ENCODE results near the gene PARVG. TPM values are rescaled to one million over a fixed set of nuclear protein-coding genes. Genes with fewer than 3 reads are reported as not detected.
A peak's percentile ranks its signal among the peaks of the same experiment; 100 is the strongest.

The PARVG gene
- total and polyA plus RNA-seq, 10 of the 15 experiments (the other 5 are each of a cell fraction or from before 2014, with no cell fraction given): 6.3 to 123 (median 71.9) TPM

DNA sequence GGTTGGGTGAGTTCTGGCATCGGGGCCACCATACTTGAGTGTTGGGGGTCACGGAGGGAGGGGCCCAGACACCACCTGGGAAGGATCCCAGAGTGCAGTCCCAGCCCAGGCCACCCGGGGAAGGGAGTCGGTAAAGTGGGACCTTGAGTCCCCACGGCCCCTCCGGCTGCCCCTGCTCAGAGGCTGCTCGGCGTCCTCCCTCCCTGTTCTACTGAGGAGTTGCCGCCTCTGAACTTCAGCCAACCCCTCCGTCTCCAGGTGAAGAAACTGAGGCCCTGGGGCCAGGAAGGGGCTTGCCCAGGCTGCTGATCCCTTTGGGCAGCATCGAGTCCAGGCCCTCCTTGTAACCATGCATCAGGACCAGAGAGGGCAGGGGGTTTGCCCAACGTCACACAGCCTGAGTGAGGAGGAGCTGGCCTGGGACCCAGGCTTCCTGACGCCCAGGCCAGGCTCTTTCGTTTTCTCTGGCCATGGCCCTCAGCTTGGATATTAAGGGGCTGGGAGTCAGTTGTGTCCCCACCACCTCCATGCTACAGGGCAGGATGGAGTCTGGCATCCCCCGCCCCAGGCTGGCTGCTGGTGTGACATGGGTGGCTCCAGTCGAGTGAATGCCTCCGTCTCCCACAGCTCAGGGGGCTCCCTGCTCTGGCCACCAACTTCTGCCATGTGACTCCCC is 1.3 kb downstream of the PARVG start (continued):
- TF ChIP-seq HCFC1 (IDR thresholded peaks at IDR 0.05; ENCODE audit: low read length) (no peak), POLR2A (IDR thresholded peaks at IDR 0.05; ENCODE audit: low read depth, low read length) (no peak; the same call in 1 of the 2 replicates), POLR2AphosphoS5 (IDR thresholded peaks at IDR 0.05; ENCODE audit: low read length) (peak; percentile 45; the same call in 1 of the 2 replicates), CHD1 (IDR thresholded peaks at IDR 0.05; ENCODE audit: low read depth, low read length) (no peak), PAX5 (IDR thresholded peaks at IDR 0.05; ENCODE audit: borderline replicate concordance, low read depth, low read length) (no peak), NFXL1 (IDR thresholded peaks at IDR 0.05; ENCODE audit: borderline replicate concordance) (peak; percentile 92), PAX8 (IDR thresholded peaks at IDR 0.05) (no peak), RAD21 (IDR thresholded peaks at IDR 0.05; ENCODE audit: insufficient read depth, low read depth, low read length) (no peak), ZZZ3 (IDR thresholded peaks at IDR 0.05; ENCODE audit: control insufficient read depth, insufficient read length, low read depth) (no peak)
- TF ChIP-seq, protein P1, sequence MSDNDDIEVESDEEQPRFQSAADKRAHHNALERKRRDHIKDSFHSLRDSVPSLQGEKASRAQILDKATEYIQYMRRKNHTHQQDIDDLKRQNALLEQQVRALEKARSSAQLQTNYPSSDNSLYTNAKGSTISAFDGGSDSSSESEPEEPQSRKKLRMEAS (IDR thresholded peaks at IDR 0.05; ENCODE audit: low read depth, low read length): 0 out of 2 replicates have a peak, but pooled peaks have one; percentile 14
- TF ChIP-seq, protein P2, sequence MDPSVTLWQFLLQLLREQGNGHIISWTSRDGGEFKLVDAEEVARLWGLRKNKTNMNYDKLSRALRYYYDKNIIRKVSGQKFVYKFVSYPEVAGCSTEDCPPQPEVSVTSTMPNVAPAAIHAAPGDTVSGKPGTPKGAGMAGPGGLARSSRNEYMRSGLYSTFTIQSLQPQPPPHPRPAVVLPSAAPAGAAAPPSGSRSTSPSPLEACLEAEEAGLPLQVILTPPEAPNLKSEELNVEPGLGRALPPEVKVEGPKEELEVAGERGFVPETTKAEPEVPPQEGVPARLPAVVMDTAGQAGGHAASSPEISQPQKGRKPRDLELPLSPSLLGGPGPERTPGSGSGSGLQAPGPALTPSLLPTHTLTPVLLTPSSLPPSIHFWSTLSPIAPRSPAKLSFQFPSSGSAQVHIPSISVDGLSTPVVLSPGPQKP (IDR thresholded peaks at IDR 0.05; ENCODE audit: low read depth, low read length): no peak
- TF ChIP-seq, protein P3, sequence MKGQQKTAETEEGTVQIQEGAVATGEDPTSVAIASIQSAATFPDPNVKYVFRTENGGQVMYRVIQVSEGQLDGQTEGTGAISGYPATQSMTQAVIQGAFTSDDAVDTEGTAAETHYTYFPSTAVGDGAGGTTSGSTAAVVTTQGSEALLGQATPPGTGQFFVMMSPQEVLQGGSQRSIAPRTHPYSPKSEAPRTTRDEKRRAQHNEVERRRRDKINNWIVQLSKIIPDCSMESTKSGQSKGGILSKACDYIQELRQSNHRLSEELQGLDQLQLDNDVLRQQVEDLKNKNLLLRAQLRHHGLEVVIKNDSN (IDR thresholded peaks at IDR 0.05; ENCODE audit: borderline replicate concordance, extremely low read length, insufficient read depth, low read depth, low read length): no peak
- TF ChIP-seq, protein P4, sequence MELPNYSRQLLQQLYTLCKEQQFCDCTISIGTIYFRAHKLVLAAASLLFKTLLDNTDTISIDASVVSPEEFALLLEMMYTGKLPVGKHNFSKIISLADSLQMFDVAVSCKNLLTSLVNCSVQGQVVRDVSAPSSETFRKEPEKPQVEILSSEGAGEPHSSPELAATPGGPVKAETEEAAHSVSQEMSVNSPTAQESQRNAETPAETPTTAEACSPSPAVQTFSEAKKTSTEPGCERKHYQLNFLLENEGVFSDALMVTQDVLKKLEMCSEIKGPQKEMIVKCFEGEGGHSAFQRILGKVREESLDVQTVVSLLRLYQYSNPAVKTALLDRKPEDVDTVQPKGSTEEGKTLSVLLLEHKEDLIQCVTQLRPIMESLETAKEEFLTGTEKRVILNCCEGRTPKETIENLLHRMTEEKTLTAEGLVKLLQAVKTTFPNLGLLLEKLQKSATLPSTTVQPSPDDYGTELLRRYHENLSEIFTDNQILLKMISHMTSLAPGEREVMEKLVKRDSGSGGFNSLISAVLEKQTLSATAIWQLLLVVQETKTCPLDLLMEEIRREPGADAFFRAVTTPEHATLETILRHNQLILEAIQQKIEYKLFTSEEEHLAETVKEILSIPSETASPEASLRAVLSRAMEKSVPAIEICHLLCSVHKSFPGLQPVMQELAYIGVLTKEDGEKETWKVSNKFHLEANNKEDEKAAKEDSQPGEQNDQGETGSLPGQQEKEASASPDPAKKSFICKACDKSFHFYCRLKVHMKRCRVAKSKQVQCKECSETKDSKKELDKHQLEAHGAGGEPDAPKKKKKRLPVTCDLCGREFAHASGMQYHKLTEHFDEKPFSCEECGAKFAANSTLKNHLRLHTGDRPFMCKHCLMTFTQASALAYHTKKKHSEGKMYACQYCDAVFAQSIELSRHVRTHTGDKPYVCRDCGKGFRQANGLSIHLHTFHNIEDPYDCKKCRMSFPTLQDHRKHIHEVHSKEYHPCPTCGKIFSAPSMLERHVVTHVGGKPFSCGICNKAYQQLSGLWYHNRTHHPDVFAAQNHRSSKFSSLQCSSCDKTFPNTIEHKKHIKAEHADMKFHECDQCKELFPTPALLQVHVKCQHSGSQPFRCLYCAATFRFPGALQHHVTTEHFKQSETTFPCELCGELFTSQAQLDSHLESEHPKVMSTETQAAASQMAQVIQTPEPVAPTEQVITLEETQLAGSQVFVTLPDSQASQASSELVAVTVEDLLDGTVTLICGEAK (IDR thresholded peaks at IDR 0.05; ENCODE audit: borderline replicate concordance): no peak

Measured in GM12878 (cell line).